ENCODE measurements around the gene TENM4.

TENM4 gene

GRCh38 chr11:78768971-78769370 is 671.9 kb downstream of the TENM4 start:
- TF ChIP-seq CTCF (IDR thresholded peaks at IDR 0.05; ENCODE audit: borderline replicate concordance, insufficient read depth, low read depth, low read length), result no peak
- H3K4me3 ChIP-seq (ENCODE audit: low read depth, low read length), result no peak overlapping the region

GRCh38 chr11:78768345-78768744 is 672.5 kb downstream of the TENM4 start:
- H3K4me3 ChIP-seq (ENCODE audit: low read depth, low read length), result no peak overlapping the region
- TF ChIP-seq CTCF (IDR thresholded peaks at IDR 0.05; ENCODE audit: borderline replicate concordance, insufficient read depth, low read depth, low read length), result no peak

- TF ChIP-seq CTCF (IDR thresholded peaks at IDR 0.05; ENCODE audit: borderline replicate concordance, insufficient read depth, low read depth, low read length), result no peak
- H3K4me3 ChIP-seq (ENCODE audit: low read depth, low read length), result no peak overlapping the region
Observed at GRCh38 chr11:78767027-78767932, 673.5 kb downstream of the TENM4 start.

GRCh38 chr11:78764946-78765345 is 675.9 kb downstream of the TENM4 start:
- no peak overlapping the region for H3K4me3 ChIP-seq (ENCODE audit: low read depth, low read length)

GRCh38 chr11:78763664-78764063 is 677.2 kb downstream of the TENM4 start:
- H3K4me3 ChIP-seq (ENCODE audit: low read depth, low read length), result no peak overlapping the region
- TF ChIP-seq CTCF (IDR thresholded peaks at IDR 0.05; ENCODE audit: borderline replicate concordance, insufficient read depth, low read depth, low read length), result no peak

More at GRCh38 chr11:78764946-78765345, 675.9 kb downstream of the TENM4 start:
- no peak for TF ChIP-seq CTCF (IDR thresholded peaks at IDR 0.05; ENCODE audit: borderline replicate concordance, insufficient read depth, low read depth, low read length)

- no peak for TF ChIP-seq CTCF (IDR thresholded peaks at IDR 0.05; ENCODE audit: borderline replicate concordance, insufficient read depth, low read depth, low read length)
- no peak overlapping the region for H3K4me3 ChIP-seq (ENCODE audit: low read depth, low read length)
Observed at GRCh38 chr11:78762105-78762504, 678.7 kb downstream of the TENM4 start.

GRCh38 chr11:78759071-78759470 is 681.8 kb downstream of the TENM4 start:
- TF ChIP-seq CTCF (IDR thresholded peaks at IDR 0.05; ENCODE audit: borderline replicate concordance, insufficient read depth, low read depth, low read length), result no peak
- no peak overlapping the region for H3K4me3 ChIP-seq (ENCODE audit: low read depth, low read length)

Data from GM12875 (cell line).